K562 (cell line): ENCODE measurements around the gene CHN2.

Experiments
- CAMTA2 ChIP-seq: fragments of 250-450 bp; sonication (Bioruptor Pico); conservative IDR thresholded peaks from 2 replicates; pipeline ENCODE4 v1.5.1; 2022
- HIVEP1 ChIP-seq: fragments of 250-450 bp; sonication (Bioruptor Pico); IDR thresholded peaks from 2 replicates; pipeline ENCODE4 v1.4.0; 2020; ENCODE audit warnings: mild to moderate bottlenecking
- KDM1A ChIP-seq, 2 experiments: fragments of 450-650 bp; IDR thresholded peaks; 2 replicates each; pipeline ENCODE4 v1.6.1; 2016; ENCODE audit warnings: mild to moderate bottlenecking in 2 of 2
- MAZ ChIP-seq, 2 experiments: fragments of 450-650 bp in 1 of 2; sonication (generic) in 1 of 2; formaldehyde crosslinking; IDR thresholded peaks in 1 of 2; conservative IDR thresholded peaks in 1 of 2; 2 replicates each; pipeline versions ENCODE4 v1.4.0 to v1.5.0; 2020; ENCODE audit warnings: mild to moderate bottlenecking in 1 of 2, missing genetic modification reagents in 1 of 2
- MEF2A ChIP-seq: IDR thresholded peaks from 2 replicates; pipeline ENCODE4 v1.6.1; 2011; ENCODE audit warnings: low read depth, mild to moderate bottlenecking, low read length, moderate library complexity; ENCODE audit not compliant: control insufficient read depth
- SAFB ChIP-seq: fragments of 200-400 bp; formaldehyde crosslinking; IDR thresholded peaks from 2 replicates; pipeline ENCODE4 v1.6.1; 2017; ENCODE audit warnings: low read depth, low read length, borderline replicate concordance
- TAF1 ChIP-seq: IDR thresholded peaks from 2 replicates; pipeline ENCODE4 v1.6.1; 2011; ENCODE audit warnings: mild to moderate bottlenecking, low read length, moderate library complexity; ENCODE audit not compliant: insufficient read depth, control insufficient read depth, severe bottlenecking; ENCODE audit errors: extremely low read depth
- ZNF140 ChIP-seq: fragments of 250-450 bp; sonication (Bioruptor Pico); IDR thresholded peaks from 2 replicates; pipeline ENCODE4 v1.8.0; 2021; ENCODE audit warnings: moderate library complexity, mild to moderate bottlenecking, inconsistent platforms
- ZNF224 ChIP-seq: sonication (generic); formaldehyde crosslinking; IDR thresholded peaks from 2 replicates; pipeline ENCODE4 v1.8.0; 2022; ENCODE audit warnings: mild to moderate bottlenecking, missing genetic modification reagents
- TF ChIP-seq, protein P1 (sequence below), 2 experiments: fragments of 200-800 bp in 1 of 2; sonication (Bioruptor generic) in 1 of 2; sonication (generic) in 1 of 2; formaldehyde crosslinking in 1 of 2; IDR thresholded peaks in 1 of 2; conservative IDR thresholded peaks in 1 of 2; 2 replicates each; pipeline versions ENCODE4 v1.5.0 to v1.6.1; 2016 to 2020; ENCODE audit warnings: missing compliant biosample characterization in 1 of 2, missing genetic modification characterization in 1 of 2, missing genetic modification reagents in 1 of 2
- TF ChIP-seq, protein P2 (sequence below), 3 experiments: IDR thresholded peaks in 2 of 3; conservative IDR thresholded peaks in 1 of 3; 2 replicates each; pipeline ENCODE4 v1.5.1; 2011 to 2012; ENCODE audit warnings: low read length in 3 of 3, mild to moderate bottlenecking in 3 of 3, control low read depth in 2 of 3, improper control_type of control experiment in 1 of 3, inconsistent platforms in 1 of 3, low read depth in 1 of 3, mixed read lengths in 1 of 3, moderate library complexity in 1 of 3; ENCODE audit not compliant: insufficient read depth in 2 of 3
- TF ChIP-seq, protein P3 (sequence below): sonication (generic); formaldehyde crosslinking; IDR thresholded peaks from 2 replicates; pipeline ENCODE4 v1.5.0; 2020; ENCODE audit warnings: missing genetic modification reagents
- TF ChIP-seq, protein P4 (sequence below), 3 experiments: fragments of 200-800 bp in 1 of 3; sonication (Bioruptor generic) in 1 of 3; sonication (generic) in 1 of 3; formaldehyde crosslinking in 1 of 3; IDR thresholded peaks; 2 replicates each; pipeline versions ENCODE4 v1.6.1 to v1.8.0; 2016 to 2022; ENCODE audit warnings: mild to moderate bottlenecking in 2 of 3, missing compliant biosample characterization in 2 of 3, missing genetic modification characterization in 2 of 3, missing genetic modification reagents in 1 of 3
- TF ChIP-seq, protein P5 (sequence below): fragments of 250-450 bp; sonication (Bioruptor Pico); IDR thresholded peaks from 2 replicates; pipeline ENCODE4 v1.4.0; 2020

DNA sequence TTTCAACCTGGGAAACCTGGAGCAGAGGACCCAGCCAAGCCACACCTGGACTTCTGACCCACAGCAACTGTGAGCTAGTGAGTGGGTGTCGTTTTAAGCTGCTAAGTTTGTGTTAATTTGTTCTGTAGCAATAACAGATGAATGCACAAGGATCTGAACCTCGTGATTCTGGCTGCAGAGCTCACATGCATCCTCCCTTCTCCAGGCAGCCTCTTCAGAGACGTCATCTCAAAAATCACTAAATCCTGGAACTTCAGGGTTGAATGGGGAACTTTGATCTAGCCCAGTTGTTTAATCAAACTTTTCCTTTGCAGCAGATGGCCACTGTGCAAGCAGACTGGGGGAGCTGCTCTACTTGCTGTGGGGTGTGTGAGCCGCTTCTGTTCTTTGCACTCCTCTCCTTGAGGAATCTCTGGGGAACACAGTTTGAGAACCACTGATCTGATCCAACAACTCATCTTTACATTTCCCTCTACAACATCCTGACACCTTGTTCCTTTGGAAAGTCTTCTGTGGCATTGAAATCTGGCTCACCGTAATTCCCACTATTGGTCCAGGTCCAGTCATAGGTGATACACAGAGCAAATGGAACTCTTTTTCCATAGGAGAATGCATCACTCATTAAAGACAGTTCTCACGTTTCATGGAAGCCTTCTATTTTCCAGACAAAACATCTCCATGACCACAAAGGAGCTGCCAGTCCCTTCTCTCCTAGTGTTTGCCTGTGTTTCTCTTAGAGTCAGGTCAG lies 90.3 kb downstream of the CHN2 start:
- TF ChIP-seq, protein P1, sequence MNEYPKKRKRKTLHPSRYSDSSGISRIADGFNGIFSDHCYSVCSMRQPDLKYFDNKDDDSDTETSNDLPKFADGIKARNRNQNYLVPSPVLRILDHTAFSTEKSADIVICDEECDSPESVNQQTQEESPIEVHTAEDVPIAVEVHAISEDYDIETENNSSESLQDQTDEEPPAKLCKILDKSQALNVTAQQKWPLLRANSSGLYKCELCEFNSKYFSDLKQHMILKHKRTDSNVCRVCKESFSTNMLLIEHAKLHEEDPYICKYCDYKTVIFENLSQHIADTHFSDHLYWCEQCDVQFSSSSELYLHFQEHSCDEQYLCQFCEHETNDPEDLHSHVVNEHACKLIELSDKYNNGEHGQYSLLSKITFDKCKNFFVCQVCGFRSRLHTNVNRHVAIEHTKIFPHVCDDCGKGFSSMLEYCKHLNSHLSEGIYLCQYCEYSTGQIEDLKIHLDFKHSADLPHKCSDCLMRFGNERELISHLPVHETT (CRISPR knock-in tag; conservative IDR thresholded peaks at IDR 0.05 in 1 of 2, IDR thresholded peaks at IDR 0.05 in 1 of 2), result no peak
- TF ChIP-seq TAF1 (no peak), ZNF140 (no peak), MAZ (CRISPR knock-in tag; conservative IDR thresholded peaks at IDR 0.05 in 1 of 2, IDR thresholded peaks at IDR 0.05 in 1 of 2) (no peak), MEF2A (no peak), ZNF224 (no peak), KDM1A (IDR thresholded peaks at IDR 0.05) (no peak), SAFB (no peak), CAMTA2 (no peak), HIVEP1 (no peak)
- TF ChIP-seq, protein P2, sequence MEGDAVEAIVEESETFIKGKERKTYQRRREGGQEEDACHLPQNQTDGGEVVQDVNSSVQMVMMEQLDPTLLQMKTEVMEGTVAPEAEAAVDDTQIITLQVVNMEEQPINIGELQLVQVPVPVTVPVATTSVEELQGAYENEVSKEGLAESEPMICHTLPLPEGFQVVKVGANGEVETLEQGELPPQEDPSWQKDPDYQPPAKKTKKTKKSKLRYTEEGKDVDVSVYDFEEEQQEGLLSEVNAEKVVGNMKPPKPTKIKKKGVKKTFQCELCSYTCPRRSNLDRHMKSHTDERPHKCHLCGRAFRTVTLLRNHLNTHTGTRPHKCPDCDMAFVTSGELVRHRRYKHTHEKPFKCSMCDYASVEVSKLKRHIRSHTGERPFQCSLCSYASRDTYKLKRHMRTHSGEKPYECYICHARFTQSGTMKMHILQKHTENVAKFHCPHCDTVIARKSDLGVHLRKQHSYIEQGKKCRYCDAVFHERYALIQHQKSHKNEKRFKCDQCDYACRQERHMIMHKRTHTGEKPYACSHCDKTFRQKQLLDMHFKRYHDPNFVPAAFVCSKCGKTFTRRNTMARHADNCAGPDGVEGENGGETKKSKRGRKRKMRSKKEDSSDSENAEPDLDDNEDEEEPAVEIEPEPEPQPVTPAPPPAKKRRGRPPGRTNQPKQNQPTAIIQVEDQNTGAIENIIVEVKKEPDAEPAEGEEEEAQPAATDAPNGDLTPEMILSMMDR (IDR thresholded peaks at IDR 0.05 in 2 of 3, conservative IDR thresholded peaks at IDR 0.05 in 1 of 3; ENCODE audit: insufficient read depth in 2 of 3, low read depth in 1 of 3, low read length in 3 of 3), result no peak
- TF ChIP-seq, protein P3, sequence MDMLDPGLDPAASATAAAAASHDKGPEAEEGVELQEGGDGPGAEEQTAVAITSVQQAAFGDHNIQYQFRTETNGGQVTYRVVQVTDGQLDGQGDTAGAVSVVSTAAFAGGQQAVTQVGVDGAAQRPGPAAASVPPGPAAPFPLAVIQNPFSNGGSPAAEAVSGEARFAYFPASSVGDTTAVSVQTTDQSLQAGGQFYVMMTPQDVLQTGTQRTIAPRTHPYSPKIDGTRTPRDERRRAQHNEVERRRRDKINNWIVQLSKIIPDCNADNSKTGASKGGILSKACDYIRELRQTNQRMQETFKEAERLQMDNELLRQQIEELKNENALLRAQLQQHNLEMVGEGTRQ, result no peak
- TF ChIP-seq, protein P4, sequence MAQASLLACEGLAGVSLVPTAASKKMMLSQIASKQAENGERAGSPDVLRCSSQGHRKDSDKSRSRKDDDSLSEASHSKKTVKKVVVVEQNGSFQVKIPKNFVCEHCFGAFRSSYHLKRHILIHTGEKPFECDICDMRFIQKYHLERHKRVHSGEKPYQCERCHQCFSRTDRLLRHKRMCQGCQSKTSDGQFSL (CRISPR knock-in tag; IDR thresholded peaks at IDR 0.05), result no peak
- TF ChIP-seq, protein P4 (tag; IDR thresholded peaks at IDR 0.05), result no peak
- TF ChIP-seq, protein P5, sequence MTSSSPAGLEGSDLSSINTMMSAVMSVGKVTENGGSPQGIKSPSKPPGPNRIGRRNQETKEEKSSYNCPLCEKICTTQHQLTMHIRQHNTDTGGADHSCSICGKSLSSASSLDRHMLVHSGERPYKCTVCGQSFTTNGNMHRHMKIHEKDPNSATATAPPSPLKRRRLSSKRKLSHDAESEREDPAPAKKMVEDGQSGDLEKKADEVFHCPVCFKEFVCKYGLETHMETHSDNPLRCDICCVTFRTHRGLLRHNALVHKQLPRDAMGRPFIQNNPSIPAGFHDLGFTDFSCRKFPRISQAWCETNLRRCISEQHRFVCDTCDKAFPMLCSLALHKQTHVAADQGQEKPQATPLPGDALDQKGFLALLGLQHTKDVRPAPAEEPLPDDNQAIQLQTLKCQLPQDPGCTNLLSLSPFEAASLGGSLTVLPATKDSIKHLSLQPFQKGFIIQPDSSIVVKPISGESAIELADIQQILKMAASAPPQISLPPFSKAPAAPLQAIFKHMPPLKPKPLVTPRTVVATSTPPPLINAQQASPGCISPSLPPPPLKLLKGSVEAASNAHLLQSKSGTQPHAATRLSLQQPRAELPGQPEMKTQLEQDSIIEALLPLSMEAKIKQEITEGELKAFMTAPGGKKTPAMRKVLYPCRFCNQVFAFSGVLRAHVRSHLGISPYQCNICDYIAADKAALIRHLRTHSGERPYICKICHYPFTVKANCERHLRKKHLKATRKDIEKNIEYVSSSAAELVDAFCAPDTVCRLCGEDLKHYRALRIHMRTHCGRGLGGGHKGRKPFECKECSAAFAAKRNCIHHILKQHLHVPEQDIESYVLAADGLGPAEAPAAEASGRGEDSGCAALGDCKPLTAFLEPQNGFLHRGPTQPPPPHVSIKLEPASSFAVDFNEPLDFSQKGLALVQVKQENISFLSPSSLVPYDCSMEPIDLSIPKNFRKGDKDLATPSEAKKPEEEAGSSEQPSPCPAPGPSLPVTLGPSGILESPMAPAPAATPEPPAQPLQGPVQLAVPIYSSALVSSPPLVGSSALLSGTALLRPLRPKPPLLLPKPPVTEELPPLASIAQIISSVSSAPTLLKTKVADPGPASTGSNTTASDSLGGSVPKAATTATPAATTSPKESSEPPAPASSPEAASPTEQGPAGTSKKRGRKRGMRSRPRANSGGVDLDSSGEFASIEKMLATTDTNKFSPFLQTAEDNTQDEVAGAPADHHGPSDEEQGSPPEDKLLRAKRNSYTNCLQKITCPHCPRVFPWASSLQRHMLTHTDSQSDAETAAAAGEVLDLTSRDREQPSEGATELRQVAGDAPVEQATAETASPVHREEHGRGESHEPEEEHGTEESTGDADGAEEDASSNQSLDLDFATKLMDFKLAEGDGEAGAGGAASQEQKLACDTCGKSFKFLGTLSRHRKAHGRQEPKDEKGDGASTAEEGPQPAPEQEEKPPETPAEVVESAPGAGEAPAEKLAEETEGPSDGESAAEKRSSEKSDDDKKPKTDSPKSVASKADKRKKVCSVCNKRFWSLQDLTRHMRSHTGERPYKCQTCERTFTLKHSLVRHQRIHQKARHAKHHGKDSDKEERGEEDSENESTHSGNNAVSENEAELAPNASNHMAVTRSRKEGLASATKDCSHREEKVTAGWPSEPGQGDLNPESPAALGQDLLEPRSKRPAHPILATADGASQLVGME (CRISPR knock-in tag), result no peak
